Kidney (tissue), 14 donors: Measurements from ENCODE around the gene MT1A. TPM values are rescaled to one million over a fixed set of nuclear protein-coding genes. Genes with fewer than 3 reads are reported as not detected.

Experiments
- DNase-seq, 5 donors: peaks; one replicate each; pipeline ENCODE4 v3.0.0-alpha.2; 2013 to 2020
- FAIRE-seq: peaks from 2 replicates; lab custom pipeline; 2012; peaks lifted over from hg19 to GRCh38; lab: Jason Lieb, UNC
- H3K27ac ChIP-seq, 2 donors: one replicate each; pipeline ENCODE4 v1.7.0; 2013; ENCODE audit warnings: low read depth in 2 of 2, low read length in 2 of 2, inconsistent platforms in 1 of 2
- H3K27me3 ChIP-seq: one replicate; pipeline ENCODE4 v1.7.1; 2013; ENCODE audit warnings: low read length, inconsistent platforms; ENCODE audit not compliant: control insufficient read depth, insufficient read depth
- H3K36me3 ChIP-seq, 3 donors: one replicate each; pipeline versions ENCODE4 v1.7.0 to v1.7.1; 2013; ENCODE audit warnings: low read length in 3 of 3, control low read depth in 1 of 3, inconsistent platforms in 1 of 3; ENCODE audit not compliant: insufficient read depth in 3 of 3, control insufficient read depth in 2 of 3
- H3K4me1 ChIP-seq, 3 donors: one replicate each; pipeline versions ENCODE4 v1.7.0 to v1.7.1; 2013; ENCODE audit warnings: low read length in 3 of 3, inconsistent platforms in 1 of 3, low read depth in 1 of 3; ENCODE audit not compliant: control insufficient read depth in 2 of 3, insufficient read depth in 2 of 3
- H3K4me3 ChIP-seq, 3 donors: one replicate each; pipeline versions ENCODE4 v1.7.0 to v1.8.1; 2013; ENCODE audit warnings: low read length in 3 of 3, control low read depth in 1 of 3, inconsistent platforms in 1 of 3
- H3K9ac ChIP-seq, 3 donors: one replicate each; pipeline versions ENCODE4 v1.7.0 to v1.7.1; 2013; ENCODE audit warnings: low read length in 3 of 3, control low read depth in 1 of 3, inconsistent platforms in 1 of 3
- H3K9me3 ChIP-seq, 3 donors: one replicate each; pipeline versions ENCODE4 v1.7.0 to v1.7.1; 2013; ENCODE audit warnings: low read length in 3 of 3, control low read depth in 1 of 3, inconsistent platforms in 1 of 3; ENCODE audit not compliant: control insufficient read depth in 2 of 3, insufficient read depth in 1 of 3
- CTCF ChIP-seq: IDR thresholded peaks from 3 replicates; pipeline ENCODE4 v1.5.1; 2012; ENCODE audit warnings: mild to moderate bottlenecking, moderate library complexity, borderline replicate concordance; ENCODE audit not compliant: insufficient read depth; ENCODE audit errors: extremely low read depth
- intact Hi-C: fragments of 100-400 bp; cut with DNase I; formaldehyde crosslinking; loops from one replicate; pipeline ENCODE4 v1.11.1; 2022
- polyA plus RNA-seq: library from polyadenylated mRNA; stranded (reverse); fragments of 350-450 nt; fragmentation: Illumina TruSeq; extraction: RNeasy Lipid Tissue Mini Kit (QIAGEN cat#74804); gene quantifications from one replicate; pipeline ENCODE4 v1.2.3, GENCODE V29; 2014; ENCODE audit warnings: low read depth, low replicate concordance; ENCODE audit not compliant: insufficient read depth
- total RNA-seq: library from RNA; stranded (reverse); fragmentation: NEBNext Ultra II Directional; extraction: Animal tissue kit (Norgen Biotek cat#: 25700); gene quantifications from one replicate; pipeline ENCODE4 v1.2.1, GENCODE V29; 2021
- donor health status: control.
- donor health status: control.
- donor health status: control.
- donor health status: control.
- donor health status: control.
- donor health status: DM: yes; HTN: yes; CAD: no.
- donor health status: Normal renal cell carcinoma (clear cell type).

MT1A gene
- total and polyA plus RNA-seq, 2 donors from 2014 or later: 3.1 to 19.8 TPM

- H3K27ac ChIP-seq: no peak within 1 kb of the TSS
- TF ChIP-seq CTCF: no peak
- peaks cover 0 to 6% (median 0%) of the 10 kb centered on the region in 3 donors for H3K4me1 ChIP-seq
- FAIRE-seq: no peak
- H3K4me3 ChIP-seq: peak within 1 kb of the TSS in 2 of 3 donors; percentile 19 to 49
- H3K9ac ChIP-seq: no peak within 1 kb of the TSS
- H3K27me3 ChIP-seq: peaks cover 7% of the 10 kb centered on the region
- no peaks in the 10 kb centered on the region for H3K9me3 ChIP-seq
- peak in 4 of 5 donors; percentile 56 to 75 (median 62) for DNase-seq
- no peaks in the 10 kb centered on the region for H3K36me3 ChIP-seq
- intact Hi-C loops: no loop called here
These were observed 49.1 kb upstream of the MT1A start, which contains the start of gene MT3 for GRCh38 chr16:56589141-56590039. MT3 (plus strand) TSS chr16:56589528; CDS start chr16:56589591, 63 bp downstream.

GRCh38 chr16:56591377-56592060, 46.9 kb upstream of the MT1A start:
- Histone ChIP-seq H3K4me3 (no peak overlapping the region), H3K27me3 (peaks cover 7% of the 10 kb centered on the region), H3K36me3 (no peaks in the 10 kb centered on the region), H3K27ac (no peak overlapping the region), H3K4me1 (peaks cover 0 to 6% (median 0%) of the 10 kb centered on the region in 3 donors), H3K9ac (no peak overlapping the region), H3K9me3 (no peaks in the 10 kb centered on the region)
- DNase-seq: peak in 1 of 5 donors; percentile 22
- intact Hi-C loops: no loop called here
- no peak for TF ChIP-seq CTCF
- FAIRE-seq: no peak

- FAIRE-seq (no peak), DNase-seq (no peak)
- intact Hi-C loops: no loop called here
- no peak overlapping the region for H3K27ac ChIP-seq
- no peak overlapping the region for H3K9ac ChIP-seq
- H3K36me3 ChIP-seq: no peaks in the 10 kb centered on the region
- peaks cover 6% of the 10 kb centered on the region for H3K27me3 ChIP-seq
- H3K9me3 ChIP-seq: no peaks in the 10 kb centered on the region
- TF ChIP-seq CTCF: no peak
- H3K4me1 ChIP-seq: peaks cover 0 to 6% (median 0%) of the 10 kb centered on the region in 3 donors
- H3K4me3 ChIP-seq: no peak overlapping the region
These were observed 44.7 kb upstream of the MT1A start for GRCh38 chr16:56593573-56594291.
